Measurements from ENCODE around the gene KIF19. TPM values are rescaled to one million over a fixed set of nuclear protein-coding genes. Genes with fewer than 3 reads are reported as not detected.

Gene KIF19
- total and polyA plus RNA-seq, 2 of the 8 experiments (the other 6 are each of a cell fraction or from before 2014, with no cell fraction given) = 0.52 to 0.77 TPM

DNA sequence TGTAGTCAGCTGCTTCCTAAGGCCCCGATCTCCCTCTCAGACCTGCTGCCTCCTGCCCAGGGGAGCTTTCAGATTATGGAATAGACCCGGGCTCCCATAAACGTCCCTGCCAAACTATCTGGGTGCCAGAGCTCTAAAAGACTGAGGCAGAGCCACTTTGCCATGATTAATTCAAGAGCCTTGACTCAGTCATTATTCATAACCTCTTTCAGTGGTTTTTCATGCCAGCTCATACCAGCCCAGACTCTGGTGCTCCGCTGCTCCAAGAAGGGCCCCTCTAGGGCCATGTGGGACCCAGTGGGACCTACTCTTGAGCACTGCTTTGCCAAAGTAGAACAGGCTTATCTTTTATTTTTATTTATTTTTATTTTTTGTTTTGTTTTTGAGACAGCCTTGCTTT, 28.1 kb upstream of the KIF19 start:
- Histone ChIP-seq H3K27ac (ENCODE audit: low read depth, low read length) (no peak overlapping the region), H3K23me2 (ENCODE audit: low read depth, low read length) (no peaks in the 10 kb centered on the region), H4K91ac (replicated peaks; ENCODE audit: insufficient read length, low read length) (no peak overlapping the region), H3K79me2 (ENCODE audit: control insufficient read depth in 1 of 2, insufficient read depth in 2 of 2, low read length in 2 of 2) (no peaks in the 10 kb centered on the region), H3K4me1 (replicated peaks in 1 of 4; ENCODE audit: control insufficient read depth in 3 of 4, insufficient read depth in 4 of 4, low read length in 3 of 4) (no peaks in the 10 kb centered on the region), H2BK5ac (ENCODE audit: low read depth, low read length) (no peak overlapping the region), H2BK20ac (ENCODE audit: low read length) (no peak overlapping the region), H3K9me3 (ENCODE audit: insufficient read depth in 2 of 2, low read depth in 1 of 2, low read length in 1 of 2) (no peaks in the 10 kb centered on the region), H3K36me3 (ENCODE audit: control insufficient read depth in 2 of 4, insufficient read depth in 4 of 4, low read length in 3 of 4) (no peaks in the 10 kb centered on the region), H3K23ac (ENCODE audit: insufficient read length) (no peak overlapping the region), H3K4ac (replicated peaks; ENCODE audit: insufficient read length, low read depth, low read length) (no peak overlapping the region), H2BK15ac (ENCODE audit: low read length) (no peak overlapping the region), H3K14ac (ENCODE audit: insufficient read length) (no peak overlapping the region), H3K4me3 (ENCODE audit: extremely low read depth in 1 of 4, insufficient read depth in 2 of 4, low read depth in 3 of 4, low read length in 4 of 4) (no peak overlapping the region), H3K27me3 (replicated peaks in 1 of 4; ENCODE audit: control insufficient read depth in 3 of 4, extremely low read depth in 1 of 4, insufficient read depth in 3 of 4, low read length in 3 of 4) (no peaks in the 10 kb centered on the region; a peak in 1 of 7 replicates), H2BK12ac (ENCODE audit: low read depth, low read length) (no peak overlapping the region), H3K9ac (replicated peaks in 1 of 4; ENCODE audit: extremely low read depth in 1 of 4, low read depth in 3 of 4, low read length in 3 of 4) (no peak overlapping the region), H4K20me1 (replicated peaks in 1 of 2; ENCODE audit: control insufficient read depth in 1 of 2, insufficient read depth in 2 of 2, low read length in 2 of 2) (no peaks in the 10 kb centered on the region), H3K56ac (replicated peaks; ENCODE audit: insufficient read length, low read depth, low read length) (no peak overlapping the region), H4K5ac (ENCODE audit: insufficient read length, low read depth, low read length) (no peak overlapping the region), H2AFZ (ENCODE audit: low read length) (no peak overlapping the region), H2AK5ac (ENCODE audit: low read depth, low read length) (no peak overlapping the region), H3K18ac (ENCODE audit: extremely low read depth, low read length) (no peak overlapping the region), H3K79me1 (ENCODE audit: low read depth, low read length) (no peaks in the 10 kb centered on the region), H3K4me2 (ENCODE audit: insufficient read depth in 1 of 2, low read depth in 2 of 2, low read length in 2 of 2) (no peak overlapping the region), H4K8ac (ENCODE audit: extremely low read depth, insufficient read depth, low read length) (no peak overlapping the region), H2BK120ac (replicated peaks; ENCODE audit: low read depth, low read length) (no peak overlapping the region)
- ChIA-PET CTCF (ENCODE audit: partially characterized antibody) (interaction anchor here (0.6 to 8.6 kb wide), 14 partner anchors 13 to 269 kb away, joined by 3 to 114 read pairs (median 7); partner anchors contain the start of genes BTBD17, CD300H and CD300LB), POLR2A (ENCODE audit: partially characterized antibody) (interaction anchor here (1.7 kb wide), 1 partner anchor 13 kb away, joined by 5 read pairs; no protein-coding TSS in a partner anchor)
- FAIRE-seq = no peak
- WGBS, 2 experiments (ENCODE audit: extremely low coverage in 1 of 2, insufficient coverage in 1 of 2, insufficient read length in 1 of 2, insufficient replicate concordance in 2 of 2, low coverage in 1 of 2, low lambda C conversion rate in 2 of 2, missing lambda C conversion rate in 1 of 2) = 75% methylated on average over 4 of the region's 4 CpGs; no CpG with 5 or more reads in 1 of the 2 experiments
- no peak for DNase-seq (ENCODE audit: low read depth in 1 of 2, low spot score in 2 of 2)
- TF ChIP-seq ZNF274 (IDR thresholded peaks at IDR 0.05; ENCODE audit: borderline replicate concordance, extremely low read depth, low read length) = no peak
- TF ChIP-seq, protein P1, sequence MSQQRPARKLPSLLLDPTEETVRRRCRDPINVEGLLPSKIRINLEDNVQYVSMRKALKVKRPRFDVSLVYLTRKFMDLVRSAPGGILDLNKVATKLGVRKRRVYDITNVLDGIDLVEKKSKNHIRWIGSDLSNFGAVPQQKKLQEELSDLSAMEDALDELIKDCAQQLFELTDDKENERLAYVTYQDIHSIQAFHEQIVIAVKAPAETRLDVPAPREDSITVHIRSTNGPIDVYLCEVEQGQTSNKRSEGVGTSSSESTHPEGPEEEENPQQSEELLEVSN (IDR thresholded peaks at IDR 0.05) = no peak

Measured in H1 (cell line).